HG02938 (cell line): ENCODE data around the gene TRDMT1.

ENCODE experiments used
- ATAC-seq: cut with Tn5 transposase; IDR thresholded peaks from one replicate; pipeline ENCODE4 v1.9.1; 2021; ENCODE audit warnings: mild to moderate bottlenecking, moderate library complexity; ENCODE audit not compliant: unreplicated experiment

Gene TRDMT1, protein sequence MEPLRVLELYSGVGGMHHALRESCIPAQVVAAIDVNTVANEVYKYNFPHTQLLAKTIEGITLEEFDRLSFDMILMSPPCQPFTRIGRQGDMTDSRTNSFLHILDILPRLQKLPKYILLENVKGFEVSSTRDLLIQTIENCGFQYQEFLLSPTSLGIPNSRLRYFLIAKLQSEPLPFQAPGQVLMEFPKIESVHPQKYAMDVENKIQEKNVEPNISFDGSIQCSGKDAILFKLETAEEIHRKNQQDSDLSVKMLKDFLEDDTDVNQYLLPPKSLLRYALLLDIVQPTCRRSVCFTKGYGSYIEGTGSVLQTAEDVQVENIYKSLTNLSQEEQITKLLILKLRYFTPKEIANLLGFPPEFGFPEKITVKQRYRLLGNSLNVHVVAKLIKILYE

DNA sequence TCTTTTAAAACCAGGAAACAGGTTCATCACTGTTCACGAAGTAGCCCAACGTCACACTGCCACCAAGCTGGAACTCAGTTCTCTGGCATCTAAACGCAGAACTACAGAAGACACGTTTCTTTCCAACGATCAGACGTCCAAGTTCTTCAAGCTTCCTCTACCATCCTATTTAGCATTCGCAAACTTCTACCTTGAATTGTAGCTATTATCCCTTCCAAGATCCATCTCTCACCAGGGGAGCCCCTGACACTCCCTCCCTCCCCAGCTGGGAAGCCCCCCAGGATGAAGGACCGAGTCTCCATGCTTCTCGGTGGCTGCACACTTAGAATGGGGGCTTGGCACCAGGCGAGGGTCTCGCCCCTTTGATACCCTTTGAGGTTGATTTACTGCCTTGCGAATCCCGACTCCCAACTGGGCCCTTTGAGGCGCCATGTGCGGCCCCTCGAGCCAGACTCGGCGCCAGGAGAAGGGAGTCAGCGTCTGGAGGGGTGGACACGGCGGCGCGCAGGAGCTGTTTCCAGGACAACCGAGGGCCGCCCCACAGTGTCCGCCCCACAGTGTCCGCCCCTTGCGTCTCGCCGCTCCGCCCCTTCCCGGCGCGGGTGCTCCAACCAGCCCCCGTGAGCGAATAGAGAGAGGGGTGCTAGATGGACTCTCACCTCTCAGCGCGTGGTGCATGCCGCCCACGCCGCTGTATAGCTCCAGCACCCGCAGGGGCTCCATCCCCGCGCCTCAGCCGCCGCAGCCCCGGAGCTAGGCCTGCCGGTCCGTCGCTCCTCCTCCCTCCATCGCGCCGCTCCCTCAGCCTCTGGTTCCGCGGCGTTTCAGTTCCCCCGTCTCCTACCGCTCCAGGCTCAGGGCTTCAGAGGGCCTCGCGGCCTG is at the start of gene TRDMT1:
Gene TRDMT1 (minus strand): TSS at position 761 of the 882 bp plus-strand sequence. CDS start 38 bp downstream, at position 723.
- ATAC-seq, result peak; percentile 84

DNA sequence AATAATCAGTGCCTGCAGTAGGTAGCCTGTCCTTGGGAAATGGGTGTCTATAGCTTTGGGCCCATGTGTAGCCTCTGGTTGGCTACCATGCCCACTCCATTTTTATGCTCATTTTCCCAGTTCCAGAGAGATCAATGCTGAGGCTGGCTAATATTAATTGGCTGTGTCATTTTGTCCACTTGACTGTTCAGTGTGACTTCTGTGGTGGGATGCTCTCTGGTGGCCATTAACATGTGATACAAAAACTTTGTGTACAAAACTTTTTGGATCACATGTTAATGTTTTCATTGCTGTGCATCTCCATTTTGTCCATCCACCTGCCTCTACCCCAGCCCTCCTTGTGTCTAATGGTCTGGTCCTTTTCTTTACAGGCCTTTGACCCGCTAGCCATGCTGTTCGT is 49.3 kb upstream of the TRDMT1 start:
- no peak for ATAC-seq

DNA sequence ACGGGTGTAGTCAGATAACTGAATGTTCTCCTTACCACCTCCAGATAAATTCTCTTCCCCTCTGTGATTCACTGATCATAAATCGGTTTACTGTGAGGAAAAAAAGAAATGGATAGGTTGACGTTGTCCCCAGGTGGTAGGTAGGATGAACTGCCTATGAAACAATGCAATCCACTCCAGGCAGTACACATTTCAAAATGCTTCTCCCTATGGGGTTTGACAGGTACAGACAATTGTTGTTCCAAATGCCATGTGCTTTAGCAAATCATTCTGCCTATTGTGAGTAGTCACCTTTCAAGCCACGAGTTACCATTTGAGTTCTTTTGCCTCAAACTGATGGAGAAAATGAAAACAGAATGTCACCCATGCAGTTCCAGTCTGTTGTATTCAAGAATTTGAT is 48.3 kb upstream of the TRDMT1 start:
- no peak for ATAC-seq

DNA sequence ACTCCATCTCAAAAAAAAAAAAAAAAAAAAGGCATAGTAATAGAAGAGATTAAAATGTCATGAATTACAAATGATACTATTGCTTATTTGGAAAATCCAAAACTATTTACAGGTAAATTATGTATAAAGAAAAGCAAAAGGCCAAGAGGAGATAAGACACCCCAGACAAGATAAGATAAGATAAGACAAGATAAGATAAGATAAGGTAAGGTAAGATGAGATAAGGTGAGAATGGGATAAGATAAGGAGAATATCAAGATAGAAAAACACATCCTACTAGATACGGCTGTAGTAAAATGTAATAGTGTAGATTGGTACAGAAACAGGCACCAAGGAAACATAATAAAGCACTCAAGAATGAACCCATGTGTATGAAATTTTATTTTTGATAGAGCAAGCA is 47.5 kb upstream of the TRDMT1 start:
- no peak for ATAC-seq

DNA sequence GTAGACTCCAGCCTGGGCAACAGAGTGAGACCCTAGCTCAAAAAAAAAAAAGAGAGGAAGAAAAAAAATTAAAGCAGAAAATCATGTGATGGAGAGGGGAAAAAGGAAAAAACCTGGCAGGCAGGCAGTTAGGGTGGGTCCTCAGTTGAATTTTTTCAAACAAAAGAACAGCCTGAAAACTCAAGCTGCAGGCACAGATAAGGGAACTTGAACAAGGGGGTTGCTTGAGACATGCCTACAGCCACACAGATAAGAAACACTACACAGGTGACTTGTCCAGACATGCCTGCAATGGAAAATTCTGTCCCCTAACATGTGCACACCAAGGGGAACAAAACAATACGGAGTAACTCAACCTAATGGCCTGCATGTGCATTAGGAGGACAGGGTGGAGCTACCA is 45.7 kb upstream of the TRDMT1 start:
- no peak for ATAC-seq

DNA sequence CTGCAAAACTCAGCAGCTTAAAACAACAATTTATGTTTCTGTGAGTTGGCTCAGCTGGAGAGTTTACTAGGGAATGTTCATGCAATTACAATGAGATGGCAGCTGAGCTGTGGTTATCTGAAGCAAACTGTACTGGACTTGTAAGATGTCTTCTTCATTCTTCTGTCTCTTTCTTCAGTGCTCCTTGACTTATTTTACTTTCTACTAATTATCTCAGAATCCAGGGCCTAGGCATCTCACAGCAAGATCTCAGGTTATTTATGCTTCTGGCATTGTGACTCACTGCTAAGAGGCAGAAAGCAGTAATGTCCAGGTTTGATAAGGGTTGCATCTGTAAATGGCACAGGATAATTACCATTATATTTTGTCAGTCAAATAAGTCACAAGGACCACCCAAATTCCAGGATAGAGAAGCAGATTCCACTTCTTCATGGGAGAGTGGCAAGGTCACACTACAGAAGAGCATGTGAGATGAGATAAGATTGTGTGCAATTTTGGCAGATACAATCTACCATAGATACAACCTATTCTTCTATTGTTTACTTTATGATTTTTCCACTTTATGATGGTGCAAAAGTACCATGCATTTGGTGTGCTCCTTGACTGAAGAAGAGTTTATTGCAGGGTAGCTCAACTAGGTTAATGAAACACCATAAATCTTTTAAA is 43.4 kb upstream of the TRDMT1 start:
- no peak for ATAC-seq

DNA sequence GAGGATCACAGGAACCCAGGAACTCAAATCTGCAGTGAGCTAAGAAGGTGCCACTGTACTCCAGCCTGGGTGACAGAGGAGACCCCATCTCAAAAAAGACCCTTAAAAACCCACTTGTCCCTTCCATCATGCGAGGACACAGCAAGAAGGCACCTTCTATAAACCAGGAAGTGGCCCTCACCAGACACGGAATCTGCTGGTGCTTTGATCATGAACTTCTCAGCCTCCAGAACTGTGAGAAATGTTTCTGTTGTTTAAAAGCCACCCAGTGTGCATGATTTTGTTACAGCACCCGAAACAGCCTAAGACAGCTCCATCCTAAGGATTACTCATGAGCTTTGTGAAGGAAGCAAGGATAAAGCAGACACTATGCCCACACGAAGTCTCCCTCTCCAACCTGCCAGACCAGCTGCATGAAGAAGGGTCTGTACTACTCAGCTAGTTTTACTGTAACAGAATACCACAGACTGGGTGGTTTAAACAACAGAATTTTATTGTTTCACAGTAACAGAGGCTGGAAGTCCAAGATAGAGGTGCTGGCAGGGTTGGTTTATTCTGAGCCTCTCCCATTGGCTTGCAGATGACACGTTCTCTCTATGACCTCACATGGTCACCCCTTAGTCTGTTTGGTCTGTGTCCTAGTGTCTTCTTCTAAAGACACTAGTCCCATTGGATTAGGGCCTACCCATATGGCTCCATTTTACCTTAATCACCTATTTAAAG is 40.3 kb upstream of the TRDMT1 start:
- no peak for ATAC-seq

DNA sequence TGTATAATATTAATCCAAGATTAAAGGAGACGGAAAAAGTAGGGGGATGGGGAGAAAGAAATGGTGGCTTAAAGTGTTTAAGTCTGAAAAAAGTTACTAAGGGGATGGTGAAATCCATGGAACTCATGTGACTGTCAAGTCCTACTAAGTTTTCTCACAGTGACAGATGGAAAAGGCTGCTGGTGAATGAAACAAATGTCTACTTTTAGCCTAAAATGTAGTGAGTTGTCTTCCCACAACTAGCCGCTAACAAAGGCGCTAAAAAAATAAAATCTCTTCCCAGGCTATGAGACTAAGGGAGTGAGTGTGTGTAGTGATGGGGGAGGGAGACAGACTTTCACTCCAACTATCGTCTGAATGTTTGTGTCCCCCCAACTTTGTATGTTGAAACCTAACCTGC is 39.1 kb upstream of the TRDMT1 start:
- no peak for ATAC-seq

DNA sequence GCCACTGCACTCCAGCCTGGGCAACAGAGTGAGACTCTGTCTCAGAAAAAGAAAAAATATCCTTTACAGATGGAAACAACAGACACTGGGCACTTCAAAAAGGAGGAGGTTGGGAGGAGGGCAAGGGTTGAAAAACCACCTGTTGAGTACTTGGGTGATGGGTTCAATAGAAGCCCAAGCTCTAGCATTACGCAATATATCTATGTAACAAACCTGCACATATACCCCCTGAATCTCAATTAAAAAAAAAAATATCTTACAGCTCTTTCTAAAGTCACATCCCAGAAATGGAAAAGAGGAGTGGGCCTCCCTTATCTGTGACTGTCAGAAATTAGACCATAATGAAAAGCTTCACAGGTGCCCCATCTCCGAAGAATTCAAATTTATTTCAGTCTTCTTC is 38.6 kb upstream of the TRDMT1 start:
- no peak for ATAC-seq

DNA sequence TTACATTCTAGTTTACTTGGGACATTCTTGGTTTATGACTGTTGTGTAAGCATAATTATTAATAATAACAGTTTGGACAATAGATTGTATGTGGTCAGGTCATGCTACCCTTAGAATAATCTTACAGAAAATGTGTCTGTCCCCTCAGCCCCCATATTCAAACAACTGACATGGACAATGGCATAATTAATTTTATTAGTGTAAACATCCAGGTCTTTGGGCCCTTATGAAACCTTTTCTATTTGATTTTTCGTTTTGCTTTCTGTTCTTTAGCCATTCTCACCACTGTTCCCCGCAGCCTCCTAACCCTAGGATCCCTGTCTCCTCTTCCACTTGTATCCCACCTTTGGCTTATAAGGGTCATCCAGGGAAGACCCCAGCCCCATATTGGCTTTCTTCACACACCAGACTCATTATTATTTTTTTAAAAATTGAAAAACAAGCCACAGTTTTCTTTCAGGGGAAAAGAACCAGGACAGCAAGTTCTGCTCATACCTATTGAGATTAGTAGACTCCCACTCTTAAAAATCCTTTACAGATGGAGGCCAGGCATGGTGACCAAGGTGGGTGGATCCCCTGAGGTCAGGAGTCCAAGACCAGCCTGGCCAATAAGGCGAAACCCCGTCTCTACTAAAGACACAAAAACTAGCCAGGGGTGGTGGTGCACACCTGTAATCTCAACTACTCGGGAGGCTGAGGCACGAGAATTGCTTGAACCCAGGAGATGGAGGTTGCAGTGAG is 38.0 kb upstream of the TRDMT1 start:
- no peak for ATAC-seq

DNA sequence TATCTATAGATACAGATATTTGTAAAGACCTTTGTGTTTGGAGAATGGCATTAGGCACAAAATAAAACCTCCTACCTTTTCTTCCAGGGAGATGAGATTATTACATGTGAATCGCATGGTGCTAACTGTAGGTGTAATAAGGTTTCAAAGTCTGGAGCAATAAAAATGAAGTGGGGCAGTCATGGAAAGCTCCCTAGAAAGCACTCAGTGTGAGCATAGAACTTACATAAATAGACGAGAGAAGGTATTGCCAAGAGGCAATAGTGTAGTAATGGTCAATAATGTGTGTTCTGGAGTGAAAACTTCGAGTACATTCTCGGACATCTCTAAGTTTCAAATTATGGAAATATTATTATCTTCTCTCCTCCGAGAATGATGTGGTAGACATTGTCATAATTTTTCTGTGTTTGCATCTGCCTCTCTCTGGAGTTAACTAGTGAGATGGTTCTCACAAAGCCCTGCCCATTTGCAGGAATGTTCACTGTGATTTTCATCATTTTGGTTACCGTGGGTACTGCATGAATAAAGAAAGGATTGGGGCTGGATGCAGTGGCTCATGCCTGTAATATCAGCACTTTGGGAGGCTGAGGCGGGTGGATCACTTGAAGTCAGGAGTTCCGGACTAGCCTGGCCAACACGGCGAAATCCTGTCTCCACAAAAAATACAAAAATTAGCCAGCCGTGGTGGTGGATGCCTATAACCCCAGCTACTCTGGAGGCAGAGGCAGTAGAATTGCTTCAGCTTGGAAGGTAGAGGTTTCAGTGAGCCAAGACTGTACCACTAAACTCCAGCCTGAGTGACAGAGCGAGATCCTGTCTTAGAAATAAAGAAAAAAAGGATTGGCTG is 37.2 kb upstream of the TRDMT1 start:
- no peak for ATAC-seq

DNA sequence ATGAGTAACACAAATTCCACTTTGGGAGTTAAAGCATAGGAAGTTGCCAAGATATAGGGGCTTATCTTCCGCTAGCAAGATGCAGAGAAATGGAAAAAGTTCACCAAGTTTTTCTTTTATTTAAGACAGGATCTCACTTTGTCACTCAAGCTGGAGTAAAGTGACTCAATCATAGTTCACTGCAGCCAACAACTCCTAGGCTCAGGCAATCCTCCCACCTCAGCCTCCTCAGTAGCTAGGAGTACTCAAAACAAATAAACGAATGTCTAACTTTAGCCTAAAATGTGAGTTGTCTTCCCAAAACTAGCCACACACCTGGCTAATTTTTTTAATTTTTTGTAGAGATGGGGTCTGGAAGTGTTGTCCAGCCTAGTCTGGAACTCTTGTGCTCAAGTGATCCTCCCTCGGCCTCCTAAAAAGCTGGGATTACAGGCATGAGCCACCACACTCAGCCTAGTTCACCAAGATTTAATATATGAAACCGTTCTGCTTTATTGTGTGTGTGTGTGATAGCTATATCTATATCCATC is 36.5 kb upstream of the TRDMT1 start:
- no peak for ATAC-seq

DNA sequence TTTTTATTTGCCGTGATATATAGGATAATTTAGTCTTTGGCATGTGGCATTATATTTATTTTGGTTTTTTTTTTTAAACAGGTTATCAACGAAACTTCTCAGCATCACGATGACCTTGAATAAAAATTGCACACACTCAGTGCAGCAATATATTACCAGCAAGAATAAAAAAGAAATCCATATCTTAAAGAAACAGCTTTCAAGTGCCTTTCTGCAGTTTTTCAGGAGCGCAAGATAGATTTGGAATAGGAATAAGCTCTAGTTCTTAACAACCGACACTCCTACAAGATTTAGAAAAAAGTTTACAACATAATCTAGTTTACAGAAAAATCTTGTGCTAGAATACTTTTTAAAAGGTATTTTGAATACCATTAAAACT is 35.7 kb upstream of the TRDMT1 start:
- no peak for ATAC-seq

DNA sequence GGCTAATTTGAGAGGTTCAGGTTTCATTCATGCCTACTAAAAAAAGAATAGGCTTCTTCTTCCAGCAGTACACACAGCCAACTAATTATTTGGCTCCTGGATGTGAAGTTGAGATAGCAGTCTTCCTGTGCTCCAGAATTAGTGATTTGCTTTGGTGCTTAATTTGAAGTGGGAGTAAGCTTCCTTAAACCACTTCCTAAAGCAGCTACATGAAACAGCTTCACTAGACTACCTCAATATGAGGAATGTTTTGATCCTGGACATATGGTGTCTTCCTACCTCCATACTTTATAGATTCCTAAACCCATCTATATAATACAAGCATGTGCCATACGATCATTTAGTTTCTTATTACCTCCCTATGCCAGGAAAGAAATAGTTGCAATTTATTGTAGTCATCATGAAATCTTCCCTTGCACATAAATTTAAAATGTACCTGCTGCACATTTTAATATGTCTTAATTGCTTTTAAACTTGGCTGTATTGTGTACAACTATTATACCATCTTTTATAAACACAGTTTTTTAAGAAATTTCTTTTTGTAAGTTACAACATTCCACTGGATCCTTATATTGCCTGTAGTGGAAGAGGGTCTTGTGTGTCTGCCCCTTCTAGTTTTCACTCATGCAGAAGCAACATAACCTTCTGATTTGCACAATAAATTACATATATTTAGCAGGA is 35.1 kb upstream of the TRDMT1 start:
- ATAC-seq, result no peak

DNA sequence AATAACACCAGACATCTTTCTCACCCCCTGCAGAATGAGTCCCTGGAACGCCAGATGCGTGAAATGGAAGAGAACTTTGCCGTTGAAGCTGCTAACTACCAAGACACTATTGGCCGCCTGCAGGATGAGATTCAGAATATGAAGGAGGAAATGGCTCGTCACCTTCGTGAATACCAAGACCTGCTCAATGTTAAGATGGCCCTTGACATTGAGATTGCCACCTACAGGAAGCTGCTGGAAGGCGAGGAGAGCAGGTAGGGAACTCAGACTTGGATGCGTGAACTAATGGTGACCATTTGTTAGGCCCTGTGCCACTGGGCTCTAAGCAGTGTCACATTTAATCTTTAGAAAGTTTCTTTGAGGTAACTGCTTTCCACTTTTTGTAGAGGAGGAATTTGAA is 33.7 kb upstream of the TRDMT1 start:
- ATAC-seq, result no peak

DNA sequence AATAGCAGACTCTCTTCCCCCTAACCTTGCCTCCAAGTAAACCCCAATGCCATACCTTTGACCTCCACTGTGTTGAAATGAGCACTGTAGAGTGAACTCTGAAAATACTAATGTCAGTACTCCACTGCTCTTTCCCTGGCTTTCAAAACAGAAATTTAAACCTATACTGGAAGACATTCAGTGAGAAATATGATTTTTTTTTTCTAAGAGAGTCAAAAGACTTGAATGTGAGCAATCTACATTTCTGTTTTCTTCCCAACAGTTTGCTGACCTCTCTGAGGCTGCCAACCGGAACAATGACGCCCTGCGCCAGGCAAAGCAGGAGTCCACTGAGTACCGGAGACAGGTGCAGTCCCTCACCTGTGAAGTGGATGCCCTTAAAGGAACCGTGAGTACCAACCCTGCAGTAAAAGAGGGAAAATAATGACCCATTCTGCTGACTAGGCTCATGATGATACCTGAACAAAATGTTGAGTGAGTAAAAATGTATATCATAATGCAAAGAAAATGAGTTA is 33.0 kb upstream of the TRDMT1 start:
- ATAC-seq, result no peak

DNA sequence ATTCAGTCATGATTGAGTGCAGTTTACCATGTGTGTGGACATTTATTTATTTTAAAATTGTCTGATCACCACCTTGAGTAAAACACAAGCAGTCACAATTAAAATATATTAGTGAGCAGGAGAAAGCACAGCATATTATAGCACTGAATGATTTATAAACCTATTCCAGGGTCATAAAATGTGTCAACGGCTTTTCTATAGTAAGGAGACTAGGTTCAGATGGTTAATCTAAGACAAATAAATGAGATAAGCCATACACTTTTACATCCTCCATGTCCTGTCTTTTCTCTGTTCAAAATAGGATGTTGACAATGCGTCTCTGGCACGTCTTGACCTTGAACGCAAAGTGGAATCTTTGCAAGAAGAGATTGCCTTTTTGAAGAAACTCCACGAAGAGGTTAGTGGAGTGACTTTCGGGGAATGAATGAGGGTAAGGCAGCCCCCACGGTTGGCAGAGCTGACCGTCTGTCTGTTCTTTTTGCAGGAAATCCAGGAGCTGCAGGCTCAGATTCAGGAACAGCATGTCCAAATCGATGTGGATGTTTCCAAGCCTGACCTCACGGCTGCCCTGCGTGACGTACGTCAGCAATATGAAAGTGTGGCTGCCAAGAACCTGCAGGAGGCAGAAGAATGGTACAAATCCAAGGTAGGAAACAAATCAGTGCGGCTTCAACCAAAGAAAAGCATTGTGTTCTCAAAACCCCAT is 32.0 kb upstream of the TRDMT1 start:
- no peak for ATAC-seq
